ENCODE data around the gene STS.

DNA sequence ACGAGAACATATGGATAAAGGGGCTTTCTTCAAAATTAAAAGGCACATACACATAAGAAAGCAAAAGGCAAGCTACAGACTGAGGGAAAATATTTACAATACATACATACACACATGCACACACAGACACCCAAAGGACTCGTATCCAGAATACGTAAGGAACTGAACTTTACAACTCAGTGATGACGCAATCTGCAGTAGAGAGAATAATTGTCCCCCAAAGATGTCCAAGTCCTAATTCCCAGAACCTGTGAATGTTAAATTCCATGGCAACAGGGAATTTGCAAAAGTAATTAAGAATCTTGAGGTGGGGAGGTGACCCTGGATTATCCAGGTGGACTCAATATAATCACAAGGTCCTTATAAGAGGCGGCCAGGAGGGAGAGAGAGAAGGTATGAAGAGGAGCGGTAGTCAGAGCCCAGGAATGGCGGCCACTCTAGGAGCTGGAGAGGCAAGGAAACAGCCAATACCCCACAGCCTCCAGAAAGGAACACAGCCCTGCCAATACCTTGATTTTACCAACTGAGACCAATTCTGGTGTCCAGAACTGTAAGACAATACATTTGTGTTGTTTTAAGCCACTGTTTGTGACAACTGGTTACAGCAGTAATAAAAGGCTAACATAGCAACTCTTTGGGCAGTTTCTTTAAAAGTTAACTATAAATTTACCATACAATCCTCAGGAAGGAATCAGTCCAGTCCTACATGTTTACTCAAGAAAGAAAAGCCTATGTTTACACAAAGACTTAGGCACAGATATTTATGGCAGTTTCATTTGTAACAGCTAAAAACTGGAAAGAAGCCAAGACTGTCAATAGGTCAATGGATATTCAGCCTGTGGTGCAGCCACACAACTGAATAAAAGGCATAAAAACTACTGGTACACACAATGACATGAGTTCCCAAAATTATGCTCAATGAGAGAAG, 27.3 kb upstream of the STS start:
- TF ChIP-seq, protein P1, sequence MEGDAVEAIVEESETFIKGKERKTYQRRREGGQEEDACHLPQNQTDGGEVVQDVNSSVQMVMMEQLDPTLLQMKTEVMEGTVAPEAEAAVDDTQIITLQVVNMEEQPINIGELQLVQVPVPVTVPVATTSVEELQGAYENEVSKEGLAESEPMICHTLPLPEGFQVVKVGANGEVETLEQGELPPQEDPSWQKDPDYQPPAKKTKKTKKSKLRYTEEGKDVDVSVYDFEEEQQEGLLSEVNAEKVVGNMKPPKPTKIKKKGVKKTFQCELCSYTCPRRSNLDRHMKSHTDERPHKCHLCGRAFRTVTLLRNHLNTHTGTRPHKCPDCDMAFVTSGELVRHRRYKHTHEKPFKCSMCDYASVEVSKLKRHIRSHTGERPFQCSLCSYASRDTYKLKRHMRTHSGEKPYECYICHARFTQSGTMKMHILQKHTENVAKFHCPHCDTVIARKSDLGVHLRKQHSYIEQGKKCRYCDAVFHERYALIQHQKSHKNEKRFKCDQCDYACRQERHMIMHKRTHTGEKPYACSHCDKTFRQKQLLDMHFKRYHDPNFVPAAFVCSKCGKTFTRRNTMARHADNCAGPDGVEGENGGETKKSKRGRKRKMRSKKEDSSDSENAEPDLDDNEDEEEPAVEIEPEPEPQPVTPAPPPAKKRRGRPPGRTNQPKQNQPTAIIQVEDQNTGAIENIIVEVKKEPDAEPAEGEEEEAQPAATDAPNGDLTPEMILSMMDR (IDR thresholded peaks at IDR 0.05; ENCODE audit: borderline replicate concordance, extremely low read depth, low read length, poor library complexity, severe bottlenecking), result no peak
- no peak for TF ChIP-seq EZH2 (IDR thresholded peaks at IDR 0.05; ENCODE audit: borderline replicate concordance, low read depth, low read length, severe bottlenecking)

All from DND-41 (cell line).